Uterus (tissue), 4 donors: Measurements from ENCODE around the gene LRP1. TPM values are rescaled to one million over a fixed set of nuclear protein-coding genes. Genes with fewer than 3 reads are reported as not detected.

Experiments used
- DNase-seq, 2 donors: peaks; one replicate each; pipeline ENCODE4 v3.0.0-alpha.2; 2019 to 2020
- H3K27ac ChIP-seq, 2 donors: fragments of 200-600 bp; sonication (generic); 1 replicate in 1 of 2; 2 replicates in 1 of 2; pipeline ENCODE4 v1.5.1; 2016 to 2018
- H3K27me3 ChIP-seq, 2 donors: fragments of 200-600 bp; sonication (generic); one replicate each; pipeline ENCODE4 v1.5.1; 2018 to 2019; ENCODE audit warnings: control low read depth in 1 of 2
- H3K36me3 ChIP-seq, 2 donors: fragments of 200-600 bp; sonication (generic); one replicate each; pipeline ENCODE4 v1.5.1; 2019; ENCODE audit warnings: control low read depth in 1 of 2
- H3K4me1 ChIP-seq, 2 donors: fragments of 200-600 bp; sonication (generic); one replicate each; pipeline ENCODE4 v1.5.1; 2018 to 2019; ENCODE audit warnings: control low read depth in 1 of 2
- H3K4me3 ChIP-seq, 2 donors: fragments of 200-600 bp; sonication (generic); 1 replicate in 1 of 2; 2 replicates in 1 of 2; pipeline ENCODE4 v1.5.1; 2018 to 2019; ENCODE audit warnings: mild to moderate bottlenecking in 1 of 2
- H3K9me3 ChIP-seq, 2 donors: fragments of 200-600 bp; sonication (generic); one replicate each; pipeline ENCODE4 v1.5.1; 2019; ENCODE audit warnings: control low read depth in 1 of 2
- CTCF ChIP-seq, 4 experiments: fragments of 200-600 bp in 2 of 4; fragments of 450-650 bp in 2 of 4; sonication (generic) in 2 of 4; IDR thresholded peaks; one replicate each; pipeline ENCODE4 v1.5.1; 2016 to 2019; ENCODE audit warnings: antibody characterized with exemption in 4 of 4, mild to moderate bottlenecking in 2 of 4, moderate library complexity in 1 of 4
- POLR2A ChIP-seq, 2 donors: fragments of 450-650 bp; IDR thresholded peaks; one replicate each; pipeline ENCODE4 v1.6.1; 2016; ENCODE audit warnings: antibody characterized with exemption in 2 of 2, mild to moderate bottlenecking in 1 of 2, moderate library complexity in 1 of 2
- intact Hi-C: fragments of 100-400 bp; cut with DNase I; formaldehyde crosslinking; loops from one replicate; pipeline ENCODE4 v1.15.1; 2023; ENCODE audit warnings: low total_unique reads
- total RNA-seq, 4 donors: library from RNA; depleted of rRNA in 3 of 4; stranded (reverse); fragments of >200 nt in 3 of 4; gene quantifications; one replicate each; pipeline versions ENCODE4 v1.1.0 to v1.2.4, GENCODE V29; 2014 to 2023
- donor health status: DM: yes; HTN: yes; CAD: no.

LRP1 gene
- total RNA-seq, 4 donors from 2014 or later, result 164 to 507 (median 318) TPM

GRCh38 chr12:57209916-57210315, 81.6 kb downstream of the LRP1 start:
- Histone ChIP-seq H3K27ac (no peak overlapping the region), H3K4me1 (peaks cover 0 to 5% of the 10 kb centered on the region in 2 donors), H3K4me3 (no peak overlapping the region), H3K27me3 (no peaks in the 10 kb centered on the region), H3K36me3 (no peaks in the 10 kb centered on the region), H3K9me3 (no peaks in the 10 kb centered on the region)
- intact Hi-C loops, result no loop called here
- TF ChIP-seq CTCF (IDR thresholded peaks at IDR 0.05) (no peak), POLR2A (IDR thresholded peaks at IDR 0.05) (no peak)
- DNase-seq, result no peak

GRCh38 chr12:57210461-57210860, 82.2 kb downstream of the LRP1 start:
- intact Hi-C loops, result no loop called here
- Histone ChIP-seq H3K36me3 (no peaks in the 10 kb centered on the region), H3K27me3 (peaks cover under 1 to 3% of the 10 kb centered on the region in 2 donors), H3K4me3 (no peak overlapping the region), H3K9me3 (no peaks in the 10 kb centered on the region), H3K4me1 (peaks cover 0 to 5% of the 10 kb centered on the region in 2 donors), H3K27ac (no peak overlapping the region)
- DNase-seq, result no peak
- TF ChIP-seq POLR2A (IDR thresholded peaks at IDR 0.05) (no peak), CTCF (IDR thresholded peaks at IDR 0.05) (no peak)

GRCh38 chr12:57210926-57211692, 82.8 kb downstream of the LRP1 start:
- no peak for DNase-seq
- Histone ChIP-seq H3K36me3 (no peaks in the 10 kb centered on the region), H3K27me3 (peaks cover 7 to 9% of the 10 kb centered on the region in 2 donors), H3K9me3 (no peaks in the 10 kb centered on the region), H3K4me1 (peaks cover 0 to 8% of the 10 kb centered on the region in 2 donors), H3K4me3 (no peak overlapping the region), H3K27ac (no peak overlapping the region)
- TF ChIP-seq CTCF (IDR thresholded peaks at IDR 0.05) (no peak), POLR2A (IDR thresholded peaks at IDR 0.05) (no peak)
- intact Hi-C loops, result no loop called here

GRCh38 chr12:57211791-57212700, 83.8 kb downstream of the LRP1 start:
- Histone ChIP-seq H3K4me1 (peaks cover 2 to 15% of the 10 kb centered on the region in 2 donors), H3K4me3 (no peak overlapping the region), H3K27ac (no peak overlapping the region), H3K36me3 (no peaks in the 10 kb centered on the region), H3K9me3 (no peaks in the 10 kb centered on the region), H3K27me3 (peaks cover 12 to 14% of the 10 kb centered on the region in 2 donors)
- TF ChIP-seq POLR2A (IDR thresholded peaks at IDR 0.05), result no peak
- DNase-seq, result peak in 1 of 2 donors; percentile 43
- intact Hi-C loops, result no loop called here

GRCh38 chr12:57212701-57213057, 84.4 kb downstream of the LRP1 start:
- Histone ChIP-seq H3K36me3 (no peaks in the 10 kb centered on the region), H3K4me3 (no peak overlapping the region), H3K27me3 (peaks cover 19 to 21% of the 10 kb centered on the region in 2 donors), H3K9me3 (no peaks in the 10 kb centered on the region), H3K4me1 (peaks cover 3 to 22% of the 10 kb centered on the region in 2 donors), H3K27ac (peak overlapping the region; percentile 18 to 45)
- no peak for DNase-seq
- intact Hi-C loops, result no loop called here
- TF ChIP-seq POLR2A (IDR thresholded peaks at IDR 0.05) (no peak), CTCF (IDR thresholded peaks at IDR 0.05) (no peak)
